Stimulated activated CD4-positive, alpha-beta T cell treated with anti-CD3 and anti-CD28 coated beads, Interleukin-15, amount 100 ng/mL, for 48 hours (primary cell): ENCODE measurements around the gene CHN1.

Experiments
- DNase-seq, 2 donors: peaks; one replicate each; pipeline ENCODE4 v3.0.0-alpha.2; 2020; ENCODE audit warnings: low read depth in 2 of 2

The CHN1 gene

DNA sequence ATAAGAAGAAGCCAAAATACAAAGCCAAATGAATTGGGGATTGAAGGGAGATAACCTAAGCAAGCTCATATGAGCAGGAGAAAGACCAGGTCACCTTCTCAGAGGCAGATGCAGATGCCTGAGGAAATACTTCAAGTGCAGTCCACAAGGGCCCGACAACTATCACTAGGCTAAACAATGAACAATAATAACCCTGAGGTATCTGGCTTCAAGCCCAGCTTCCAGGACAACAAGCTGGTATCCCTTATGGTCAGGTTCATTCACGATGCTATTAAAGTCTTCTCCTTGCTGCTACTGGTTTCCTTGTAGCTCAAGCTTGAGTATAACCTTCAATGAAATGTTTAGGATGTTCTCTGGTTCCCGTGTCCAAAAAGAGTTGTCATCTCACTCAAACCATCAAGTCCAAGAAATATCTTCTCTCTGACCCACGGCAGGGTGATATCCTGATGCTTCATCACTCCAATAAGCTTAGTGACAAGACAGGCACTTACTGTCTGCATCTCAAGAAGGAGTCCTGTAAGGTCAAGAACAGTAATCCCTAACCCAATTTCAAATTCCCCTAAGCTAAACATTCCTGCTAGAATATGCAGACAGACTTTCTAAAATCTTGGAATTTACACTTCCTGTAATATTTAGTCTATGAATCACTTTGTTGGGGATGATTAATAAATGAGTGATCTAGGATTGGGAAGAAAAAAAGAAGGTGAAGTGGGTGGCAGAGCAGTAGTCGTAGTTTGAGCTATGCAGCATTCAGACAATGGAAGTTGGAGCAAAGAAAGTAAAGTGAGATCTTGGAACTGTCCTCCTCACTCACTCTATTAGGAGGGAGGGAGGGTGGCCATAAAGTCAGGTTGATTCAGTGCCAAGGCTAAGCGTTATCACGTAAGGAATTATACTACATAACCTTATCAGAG is 33.1 kb downstream of the CHN1 start:
- DNase-seq: no peak

DNA sequence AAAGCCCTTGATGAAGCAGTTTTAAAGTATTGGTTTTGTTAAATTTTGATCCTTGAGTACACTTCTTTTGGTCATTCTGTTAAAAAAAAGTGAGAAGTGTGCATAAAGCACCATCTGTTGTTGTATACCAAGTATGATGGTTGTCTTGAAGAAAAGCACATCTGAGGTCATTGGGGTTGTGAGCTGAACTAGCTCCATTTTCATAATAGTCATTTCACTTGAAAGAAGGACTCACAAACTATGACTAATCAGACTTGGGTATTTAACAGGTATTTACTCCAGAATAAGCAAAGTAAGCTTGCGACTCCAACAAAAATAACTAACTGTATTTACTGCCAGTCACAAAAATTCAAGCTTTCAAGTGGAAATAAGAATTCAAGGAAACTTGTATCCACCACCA is 35.1 kb downstream of the CHN1 start:
- no peak for DNase-seq

DNA sequence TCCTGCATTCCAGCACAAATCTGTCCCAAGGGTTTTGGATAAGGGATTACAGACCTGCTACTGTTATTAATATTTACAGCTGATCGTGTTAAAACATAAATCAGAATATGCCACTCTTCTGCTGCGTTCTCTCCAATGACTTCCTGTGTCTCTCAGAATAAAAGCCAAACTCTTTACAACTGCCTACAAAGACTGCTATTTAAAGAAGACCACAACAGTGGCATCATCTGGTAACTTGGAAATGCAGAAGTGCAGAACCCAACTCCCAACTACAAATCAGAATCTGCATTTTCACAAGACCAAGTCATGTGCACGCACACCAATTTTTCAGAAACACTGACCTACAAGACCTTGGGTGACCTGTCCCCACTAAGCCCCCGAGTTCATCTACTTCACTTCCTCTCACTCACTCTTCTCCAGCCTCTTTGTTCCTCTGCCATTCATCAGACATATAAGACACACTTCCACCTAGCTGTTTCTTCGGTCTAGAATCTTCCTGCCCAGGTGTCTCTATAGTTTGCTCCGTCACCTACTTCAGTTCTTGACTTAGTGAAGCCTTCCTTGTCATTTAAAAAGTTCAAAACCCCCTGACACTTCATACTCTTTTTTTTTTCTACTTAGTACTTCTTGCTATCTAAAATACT is 36.0 kb downstream of the CHN1 start:
- no peak for DNase-seq

DNA sequence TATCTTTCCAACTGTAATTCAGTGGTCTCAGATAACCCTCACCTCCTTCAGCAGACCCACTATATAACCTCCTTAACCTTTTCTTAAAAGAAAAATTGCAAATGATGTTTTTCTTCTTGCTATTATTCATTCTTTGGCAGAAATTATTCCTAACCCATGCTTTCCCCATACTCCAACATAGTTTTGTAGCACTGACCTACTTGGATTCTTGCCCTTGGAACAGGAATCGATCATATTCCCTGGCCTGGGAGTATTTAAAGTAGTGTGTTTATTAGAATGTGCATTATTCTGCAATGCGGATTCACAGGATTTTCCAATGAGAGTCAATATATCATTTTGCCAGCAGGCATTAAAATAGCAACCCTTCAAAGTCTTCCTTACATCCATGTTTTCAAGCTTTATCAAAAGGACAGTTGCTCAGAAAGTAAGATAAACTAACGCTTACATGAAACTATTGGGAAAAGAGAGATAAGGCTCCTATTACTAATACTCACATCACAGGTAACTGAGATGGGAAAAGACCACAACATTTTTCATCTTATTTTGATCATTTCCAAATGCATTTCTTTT is 37.4 kb downstream of the CHN1 start:
- DNase-seq: no peak

DNA sequence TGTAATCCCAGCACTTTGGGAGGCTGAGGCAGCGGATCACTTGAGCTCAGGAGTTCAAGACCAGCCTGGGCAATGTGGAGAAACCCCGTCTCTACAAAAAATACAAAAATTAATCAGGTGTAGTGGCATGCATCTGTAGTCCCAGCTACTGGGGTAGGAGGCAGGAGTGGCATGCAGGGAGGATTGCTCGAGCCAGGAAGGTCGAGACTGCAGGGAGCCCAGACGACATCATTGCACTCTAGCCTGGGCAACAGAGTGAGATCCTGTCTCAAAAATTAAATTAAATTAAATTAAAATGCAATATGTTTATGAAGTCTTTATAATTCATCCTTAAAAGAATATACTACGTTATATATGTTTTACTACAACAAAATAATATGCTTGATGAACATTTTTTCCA is 38.1 kb downstream of the CHN1 start:
- no peak for DNase-seq

DNA sequence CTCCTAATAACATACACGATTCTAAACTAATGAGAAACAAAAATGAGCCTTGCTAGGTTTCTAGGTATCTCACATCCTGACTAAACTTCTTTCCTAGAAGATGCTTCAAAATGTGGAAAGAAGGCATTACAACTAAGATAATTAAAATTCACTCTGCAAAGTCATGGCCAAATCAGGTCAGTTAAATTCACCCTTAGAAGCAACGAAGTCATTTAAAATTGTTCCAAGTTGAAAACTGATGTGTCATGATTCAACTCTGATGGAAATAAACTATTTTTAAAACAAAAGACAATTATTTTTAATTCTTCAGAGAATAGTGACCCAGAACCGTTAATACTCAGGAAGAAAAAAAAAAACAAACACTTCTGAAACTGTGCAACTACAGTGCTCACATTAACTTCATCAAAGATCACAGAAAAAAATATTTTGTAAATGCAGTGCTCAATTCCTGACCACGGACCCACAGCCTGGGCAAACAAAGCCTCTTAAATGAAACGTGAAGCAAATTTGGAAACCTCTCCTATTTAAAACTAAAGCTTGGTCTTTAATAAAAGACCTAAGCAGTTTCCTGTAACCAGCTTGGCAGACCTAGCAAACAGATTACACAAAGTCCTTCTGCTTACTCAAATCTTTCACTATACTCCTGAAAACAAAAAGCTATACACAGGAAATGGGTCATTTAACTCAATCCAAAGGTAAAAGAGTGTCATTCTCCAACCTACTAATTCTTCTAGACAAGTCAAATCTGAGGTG is 39.0 kb downstream of the CHN1 start:
- DNase-seq: no peak

DNA sequence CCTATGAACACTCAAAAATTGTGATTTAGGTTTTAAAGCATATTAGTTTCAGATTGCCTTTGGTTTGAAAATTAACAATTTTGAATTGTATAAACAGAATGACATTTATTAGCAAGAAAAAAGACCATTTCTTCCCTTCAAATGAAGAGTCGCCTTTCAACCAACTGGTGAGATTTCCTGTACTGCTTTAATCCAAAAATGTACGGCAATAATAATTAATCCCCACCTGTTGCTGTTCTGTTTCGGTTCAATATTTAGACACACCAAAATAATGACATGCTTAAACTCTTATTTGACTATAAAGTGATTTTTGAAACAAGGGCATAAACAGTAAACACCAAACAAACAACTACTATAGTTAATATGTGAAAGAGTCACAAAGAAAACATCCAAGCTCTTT is 39.6 kb downstream of the CHN1 start:
- no peak for DNase-seq

DNA sequence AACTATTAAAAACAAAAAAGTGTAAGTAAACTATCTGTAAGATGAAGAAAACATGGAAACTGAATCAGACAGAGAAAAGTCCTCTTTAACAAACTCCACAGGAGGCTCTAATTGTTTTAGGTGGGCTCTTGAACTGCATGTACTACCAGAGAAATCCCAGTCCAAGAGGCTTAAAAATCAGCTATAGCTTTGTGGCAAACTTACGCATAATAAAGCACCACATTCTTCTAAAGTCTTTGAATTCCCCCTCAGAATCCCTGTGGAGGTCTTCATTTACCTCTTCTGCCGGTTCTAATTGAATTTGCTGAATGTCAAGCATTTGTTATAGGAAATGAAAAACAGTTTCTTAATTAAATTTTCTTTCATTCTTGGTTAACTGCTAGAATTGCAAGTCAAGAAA is 40.8 kb downstream of the CHN1 start:
- no peak for DNase-seq

DNA sequence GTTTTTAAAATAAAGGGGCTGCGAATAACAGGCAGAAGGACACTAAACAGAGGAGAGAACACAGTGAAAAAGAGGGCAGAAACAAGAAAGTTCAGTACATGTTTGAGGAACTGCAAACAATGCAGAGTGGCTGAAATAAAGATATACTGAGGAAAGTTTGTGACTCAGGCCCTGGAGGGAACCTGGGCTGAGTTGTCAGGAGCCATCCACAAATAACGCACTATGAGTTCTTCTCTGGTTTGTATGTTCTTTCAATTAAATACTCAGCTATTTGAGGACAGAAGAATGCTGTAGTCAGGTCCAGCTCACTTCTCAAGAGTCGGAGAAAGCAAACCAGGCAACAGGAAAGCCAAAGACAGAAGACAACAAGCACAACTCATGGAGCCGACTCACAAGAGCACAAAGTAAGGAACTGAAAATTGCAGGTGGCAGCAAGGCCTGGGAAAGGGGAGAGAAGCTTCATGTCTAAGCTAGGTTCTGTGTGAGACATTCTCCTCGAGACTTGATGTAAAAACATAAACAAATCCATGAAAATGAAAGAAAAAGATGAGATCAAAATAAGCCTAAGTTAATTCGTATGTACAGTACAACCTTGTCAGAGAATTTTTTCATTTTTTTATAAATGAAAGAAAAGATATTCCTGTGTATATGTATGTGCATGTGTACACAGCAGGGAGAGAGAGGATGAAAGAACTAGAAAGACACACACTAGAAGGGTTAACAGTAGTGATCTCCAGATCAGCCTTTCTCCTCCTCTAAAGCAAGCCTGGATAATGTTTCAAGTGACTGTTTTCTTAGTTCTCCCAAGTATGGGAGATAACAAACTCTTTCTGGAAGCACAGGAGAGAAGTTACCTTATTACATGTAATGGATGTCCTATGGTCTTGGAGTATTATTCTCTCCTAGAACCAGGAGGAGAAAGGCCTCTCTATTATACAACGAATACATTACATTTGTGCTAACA is 41.5 kb downstream of the CHN1 start:
- no peak for DNase-seq

DNA sequence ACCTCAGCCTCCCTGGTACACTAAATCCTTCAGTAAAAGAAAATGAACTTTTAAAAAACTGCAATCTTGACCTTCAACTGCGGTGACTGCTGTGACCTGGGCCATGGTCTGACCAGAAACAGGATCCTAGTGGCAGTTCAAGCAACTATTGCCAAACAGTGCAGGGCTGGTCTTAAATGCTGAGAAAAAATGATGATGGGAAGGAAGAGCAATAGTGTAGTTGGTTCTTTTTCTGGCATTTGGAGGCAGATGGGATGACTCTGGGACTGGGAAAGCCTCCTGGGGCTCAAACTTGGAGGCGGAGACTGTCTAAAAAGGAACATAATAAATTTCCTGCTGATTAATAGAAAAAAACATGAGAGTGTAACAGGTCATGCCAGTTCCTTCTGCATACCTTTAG is 45.4 kb downstream of the CHN1 start:
- no peak for DNase-seq

DNA sequence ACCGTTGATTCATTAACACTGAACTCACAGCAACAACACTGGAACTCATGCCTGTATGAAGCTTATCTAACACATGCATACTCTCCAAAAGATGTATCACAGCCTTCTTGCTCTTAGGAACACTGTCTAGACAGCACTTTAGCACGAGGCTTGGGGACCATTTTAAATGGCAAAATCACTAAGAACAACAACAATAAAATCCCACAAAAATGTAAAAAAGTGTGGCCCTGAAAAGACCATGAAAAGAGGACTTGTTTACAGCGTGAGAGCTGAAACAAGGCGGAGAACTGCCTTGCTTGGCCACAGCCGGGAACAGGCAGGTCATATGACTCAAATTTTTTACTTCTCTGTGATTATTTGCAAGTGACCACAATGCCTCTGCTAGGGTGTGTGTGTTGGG is 48.1 kb downstream of the CHN1 start:
- DNase-seq: no peak

DNA sequence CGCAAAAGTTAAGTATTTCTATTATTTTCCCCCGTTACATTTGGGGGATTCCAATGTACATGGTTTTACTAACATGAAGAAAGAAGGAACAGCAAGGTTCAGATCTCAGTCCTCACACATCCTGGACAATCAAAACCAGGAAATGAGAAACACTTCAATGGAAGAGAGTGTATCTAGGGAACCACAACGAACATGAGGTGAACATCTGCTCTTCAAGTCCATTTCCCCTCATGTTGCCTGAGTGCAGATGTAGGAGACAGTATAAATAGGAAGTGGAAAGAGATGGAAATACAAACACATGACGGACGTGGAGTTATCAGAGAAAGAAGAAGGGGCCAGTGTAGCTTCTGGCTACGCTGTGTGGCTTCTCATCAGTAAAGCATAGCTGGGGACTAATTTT is 52.6 kb downstream of the CHN1 start:
- DNase-seq: no peak

DNA sequence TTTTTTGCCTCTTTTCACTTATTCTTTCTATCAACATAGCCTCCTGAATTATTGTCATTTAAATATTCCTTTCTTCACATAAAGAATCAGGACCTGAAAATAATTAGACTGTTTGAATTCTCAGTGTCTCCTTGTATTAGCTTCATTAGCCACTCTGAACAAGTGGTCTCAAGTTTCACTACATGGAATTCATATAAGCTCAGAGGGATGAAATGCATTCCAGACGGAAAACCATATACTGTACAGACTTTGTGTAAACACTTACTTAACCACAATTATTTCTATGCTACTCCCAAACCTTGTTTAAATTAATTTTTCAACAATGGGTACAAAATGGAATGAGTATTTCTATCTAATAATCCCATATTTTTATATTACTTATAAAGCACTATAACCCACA is 53.4 kb downstream of the CHN1 start:
- no peak for DNase-seq

DNA sequence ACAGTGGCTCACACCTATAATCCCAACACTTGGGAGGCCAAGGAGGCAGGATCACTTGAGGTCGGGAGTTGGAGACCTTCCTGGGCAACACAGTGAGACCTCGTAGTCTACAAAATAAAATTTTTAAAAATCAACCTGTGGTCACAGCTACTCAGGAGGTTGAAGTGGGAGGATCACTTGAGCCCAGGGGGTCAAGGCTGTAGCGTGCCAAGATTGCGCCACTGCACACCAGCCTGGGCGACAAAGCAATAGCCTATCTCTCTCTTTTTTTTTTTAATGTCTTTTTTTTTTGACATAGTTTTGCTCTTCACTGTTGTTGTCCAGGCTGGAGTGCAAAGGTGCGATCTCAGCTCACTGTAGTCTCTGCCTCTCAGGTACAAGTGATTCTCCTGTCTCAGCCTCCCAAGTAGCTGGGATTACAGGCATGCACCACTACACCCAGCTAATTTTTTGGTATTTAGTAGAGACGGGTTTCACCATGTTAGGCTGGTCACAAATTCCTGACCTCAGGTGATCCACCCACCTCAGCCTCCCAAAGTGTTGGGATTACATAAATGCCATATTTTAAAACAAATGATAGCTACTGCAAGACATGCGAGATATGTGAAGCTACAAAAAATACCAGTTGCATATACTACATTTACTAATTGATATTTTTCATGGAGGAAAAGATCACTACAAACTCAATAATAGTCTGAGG is 55.0 kb downstream of the CHN1 start:
- DNase-seq: no peak

DNA sequence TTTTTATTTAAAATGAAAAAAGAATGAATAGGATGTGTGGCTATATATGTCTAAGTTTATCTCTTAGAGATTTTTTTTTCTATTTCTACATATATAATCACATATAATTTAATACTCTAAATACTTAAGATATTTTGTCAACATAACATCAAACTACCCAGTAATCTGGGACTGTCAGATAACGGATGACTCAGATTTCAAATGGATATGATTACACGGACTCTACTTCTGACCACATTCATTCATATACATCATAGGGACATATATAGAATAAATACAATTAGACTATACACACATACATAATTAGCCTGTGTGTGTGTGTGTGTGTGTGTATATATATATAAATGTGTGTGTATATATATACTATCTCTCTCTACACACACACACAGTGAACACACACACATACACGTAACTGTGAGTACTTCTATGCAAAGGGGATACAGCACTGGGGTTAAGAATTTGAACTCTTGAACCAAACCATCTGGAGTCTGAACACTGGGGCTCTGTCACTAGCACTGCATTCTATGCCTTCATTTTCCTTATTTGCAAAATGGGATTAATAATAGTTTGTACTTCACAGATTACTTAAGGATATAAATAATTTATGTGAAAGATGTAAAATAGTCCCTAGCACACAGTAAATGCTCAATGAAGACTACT is 59.5 kb downstream of the CHN1 start:
- no peak for DNase-seq

DNA sequence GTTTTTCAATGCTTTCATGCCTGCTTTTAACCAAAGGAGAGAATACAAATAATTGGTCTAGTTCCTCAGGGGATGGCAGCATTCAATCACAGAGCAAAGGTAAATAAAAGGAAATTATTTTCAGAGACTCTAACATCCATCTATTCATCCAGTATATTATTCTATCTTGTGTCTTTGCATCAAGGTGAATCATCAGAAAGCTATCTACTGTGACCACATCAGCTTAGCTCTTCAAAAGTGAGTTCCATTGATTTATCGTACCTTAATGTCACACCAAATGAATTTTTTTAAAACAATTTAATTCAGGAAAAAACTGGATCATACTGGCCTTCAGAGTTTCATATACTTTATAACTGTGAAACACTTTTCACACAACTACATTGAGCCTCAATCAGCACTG is 66.1 kb downstream of the CHN1 start:
- DNase-seq: no peak

DNA sequence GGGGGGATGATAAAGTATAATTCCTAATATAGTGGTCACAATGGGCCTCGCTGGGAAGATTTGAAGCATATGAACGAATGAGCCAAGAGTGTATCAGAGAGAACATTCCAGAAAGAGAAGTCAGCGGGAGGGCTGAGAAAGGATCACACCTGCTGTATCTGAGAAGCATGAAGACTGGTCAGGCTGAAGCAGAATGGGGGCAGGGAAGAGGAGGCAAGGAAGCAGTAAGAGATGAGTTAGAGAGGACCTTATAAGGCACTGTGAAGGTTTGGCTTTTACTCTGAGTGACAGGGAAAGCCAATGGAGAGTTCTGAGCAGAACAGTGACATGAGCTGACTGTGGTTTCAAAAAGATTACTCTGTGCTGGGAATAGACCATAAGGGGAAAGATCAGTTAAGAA is 73.5 kb downstream of the CHN1 start:
- DNase-seq: no peak

DNA sequence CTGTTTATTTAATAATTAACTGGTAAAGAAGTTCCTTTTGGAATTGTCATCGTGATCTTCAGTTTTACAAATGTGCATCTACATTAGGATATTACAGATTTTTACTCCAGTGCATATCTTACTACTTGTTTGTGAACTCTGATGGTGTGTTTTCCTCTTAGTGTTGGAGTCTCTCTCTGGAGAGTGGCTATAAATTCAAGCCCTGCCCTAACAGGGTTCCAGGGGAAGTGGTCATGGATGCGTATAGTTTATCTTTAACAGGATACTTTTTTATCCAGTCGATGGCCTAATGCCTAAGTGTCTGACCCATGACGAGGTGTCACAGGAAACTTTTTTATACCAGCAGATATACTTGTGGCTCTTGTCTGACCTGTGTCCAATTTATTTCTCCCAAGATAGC is 75.4 kb downstream of the CHN1 start:
- no peak for DNase-seq

DNA sequence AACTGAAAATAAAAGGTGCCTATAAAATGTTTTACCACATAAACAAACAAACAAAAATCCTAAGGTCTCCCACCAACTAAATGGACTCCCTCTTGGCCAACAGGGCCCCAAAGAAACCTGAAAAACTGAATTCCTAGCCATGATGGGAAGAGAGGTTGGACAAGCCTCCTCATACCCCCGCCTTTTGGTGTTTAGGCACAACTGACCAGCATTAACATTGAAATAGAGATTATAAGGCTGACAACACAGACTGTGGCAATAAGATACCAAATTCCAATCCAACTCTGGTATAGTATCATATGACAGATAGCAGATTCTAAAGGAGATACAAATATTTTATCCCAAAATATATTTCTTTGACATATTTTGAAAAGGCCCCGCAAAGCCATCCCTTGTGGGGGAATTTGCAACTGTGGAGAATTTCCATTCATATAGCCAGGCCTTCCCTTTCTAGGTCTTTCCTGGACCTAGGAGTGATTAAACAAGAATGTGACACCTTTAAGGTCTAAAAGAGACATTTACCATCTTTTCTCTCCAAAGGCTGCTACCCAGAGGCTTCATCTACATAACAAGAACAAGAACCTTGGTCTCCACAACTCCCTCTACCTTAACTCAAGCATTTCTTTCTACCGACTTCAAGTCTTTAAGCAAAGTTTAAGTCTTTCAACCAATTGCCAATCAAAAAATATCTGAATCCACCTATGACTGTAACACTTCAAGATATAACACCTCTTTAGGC is 80.0 kb downstream of the CHN1 start:
- no peak for DNase-seq
